Measurements from ENCODE around the gene FXYD1. TPM values are rescaled to one million over a fixed set of nuclear protein-coding genes. Genes with fewer than 3 reads are reported as not detected.

The FXYD1 gene
- total RNA-seq, 1 experiment from 2014 or later: not detected

- Histone ChIP-seq H3K9me3 (ENCODE audit: low read depth, low read length, poor library complexity, severe bottlenecking) (no peaks in the 10 kb centered on the region), H3K4me1 (ENCODE audit: insufficient read depth, low read length, poor library complexity, severe bottlenecking) (peaks cover 27% of the 10 kb centered on the region), H3K36me3 (ENCODE audit: insufficient read depth, low read length, poor library complexity, severe bottlenecking) (no peaks in the 10 kb centered on the region), H3K4me3 (ENCODE audit: low read depth, low read length, poor library complexity, severe bottlenecking) (peak overlapping the region; percentile 34), H3K27me3 (replicated peaks; ENCODE audit: insufficient read depth, low read depth, low read length, poor library complexity) (peaks cover 3% of the 10 kb centered on the region), H3K27ac (ENCODE audit: low read depth, low read length, poor library complexity, severe bottlenecking) (no peak overlapping the region)
- CTCF ChIA-PET: interaction anchor here (0.6 to 2.1 kb wide), 4 partner anchors 10 to 182 kb away, joined by 3 to 8 read pairs (median 6); no protein-coding TSS in a partner anchor
- no TSS peak for BruUV-seq (replicated peaks)
- DNase-seq (ENCODE audit: low spot score): peak; percentile 64
- intact Hi-C loops (cut with micrococcal nuclease; ENCODE audit: unreplicated experiment): no loop called here
- POLR2A ChIA-PET (ENCODE audit: low non-redundant PET): interaction anchor here (0.6 kb wide), 1 partner anchor 74 kb away, joined by 7 read pairs; no protein-coding TSS in a partner anchor
- TF ChIP-seq, protein P1, sequence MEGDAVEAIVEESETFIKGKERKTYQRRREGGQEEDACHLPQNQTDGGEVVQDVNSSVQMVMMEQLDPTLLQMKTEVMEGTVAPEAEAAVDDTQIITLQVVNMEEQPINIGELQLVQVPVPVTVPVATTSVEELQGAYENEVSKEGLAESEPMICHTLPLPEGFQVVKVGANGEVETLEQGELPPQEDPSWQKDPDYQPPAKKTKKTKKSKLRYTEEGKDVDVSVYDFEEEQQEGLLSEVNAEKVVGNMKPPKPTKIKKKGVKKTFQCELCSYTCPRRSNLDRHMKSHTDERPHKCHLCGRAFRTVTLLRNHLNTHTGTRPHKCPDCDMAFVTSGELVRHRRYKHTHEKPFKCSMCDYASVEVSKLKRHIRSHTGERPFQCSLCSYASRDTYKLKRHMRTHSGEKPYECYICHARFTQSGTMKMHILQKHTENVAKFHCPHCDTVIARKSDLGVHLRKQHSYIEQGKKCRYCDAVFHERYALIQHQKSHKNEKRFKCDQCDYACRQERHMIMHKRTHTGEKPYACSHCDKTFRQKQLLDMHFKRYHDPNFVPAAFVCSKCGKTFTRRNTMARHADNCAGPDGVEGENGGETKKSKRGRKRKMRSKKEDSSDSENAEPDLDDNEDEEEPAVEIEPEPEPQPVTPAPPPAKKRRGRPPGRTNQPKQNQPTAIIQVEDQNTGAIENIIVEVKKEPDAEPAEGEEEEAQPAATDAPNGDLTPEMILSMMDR (conservative IDR thresholded peaks at IDR 0.05; ENCODE audit: low read depth, low read length): peak; percentile 50; the same call in 1 of the 2 replicates
- no peak for TF ChIP-seq EZH2 (IDR thresholded peaks at IDR 0.05; ENCODE audit: borderline replicate concordance, low read depth, low read length, poor library complexity, severe bottlenecking)
Observed at GRCh38 chr19:35142606-35143230, 4.1 kb downstream of the FXYD1 start.

GRCh38 chr19:35143231-35143715, 4.6 kb downstream of the FXYD1 start, which contains the start of gene FXYD7:
TSS of gene FXYD7 (plus strand) at chr19:35143255. CDS start at chr19:35143334, 79 bp downstream.
- POLR2A ChIA-PET (ENCODE audit: low non-redundant PET): no interaction called here
- intact Hi-C loops (cut with micrococcal nuclease; ENCODE audit: unreplicated experiment): no loop called here
- no peak for DNase-seq (ENCODE audit: low spot score)

GRCh38 chr19:35143818-35144217, 5.2 kb downstream of the FXYD1 start:
- H3K4me3 ChIP-seq (ENCODE audit: low read depth, low read length, poor library complexity, severe bottlenecking): no peak overlapping the region
- H3K27ac ChIP-seq (ENCODE audit: low read depth, low read length, poor library complexity, severe bottlenecking): no peak overlapping the region
- no peak for DNase-seq (ENCODE audit: low spot score)
- POLR2A ChIA-PET (ENCODE audit: low non-redundant PET): no interaction called here
- H3K36me3 ChIP-seq (ENCODE audit: insufficient read depth, low read length, poor library complexity, severe bottlenecking): no peaks in the 10 kb centered on the region
- TF ChIP-seq, protein P1 (conservative IDR thresholded peaks at IDR 0.05; ENCODE audit: low read depth, low read length): no peak
- TF ChIP-seq EZH2 (IDR thresholded peaks at IDR 0.05; ENCODE audit: borderline replicate concordance, low read depth, low read length, poor library complexity, severe bottlenecking): no peak
- intact Hi-C loops (cut with micrococcal nuclease; ENCODE audit: unreplicated experiment): no loop called here
- peaks cover 27% of the 10 kb centered on the region for H3K4me1 ChIP-seq (ENCODE audit: insufficient read depth, low read length, poor library complexity, severe bottlenecking)
- BruUV-seq (replicated peaks): no TSS peak
- H3K27me3 ChIP-seq (replicated peaks; ENCODE audit: insufficient read depth, low read depth, low read length, poor library complexity): peaks cover 3% of the 10 kb centered on the region
- H3K9me3 ChIP-seq (ENCODE audit: low read depth, low read length, poor library complexity, severe bottlenecking): no peaks in the 10 kb centered on the region
- CTCF ChIA-PET: no interaction called here

More at GRCh38 chr19:35143231-35143715, 4.6 kb downstream of the FXYD1 start, which contains the start of gene FXYD7:
- Histone ChIP-seq H3K4me3 (ENCODE audit: low read depth, low read length, poor library complexity, severe bottlenecking) (peak within 1 kb of the TSS; percentile 34), H3K4me1 (ENCODE audit: insufficient read depth, low read length, poor library complexity, severe bottlenecking) (peaks cover 27% of the 10 kb centered on the region), H3K9me3 (ENCODE audit: low read depth, low read length, poor library complexity, severe bottlenecking) (no peaks in the 10 kb centered on the region), H3K36me3 (ENCODE audit: insufficient read depth, low read length, poor library complexity, severe bottlenecking) (no peaks in the 10 kb centered on the region), H3K27me3 (replicated peaks; ENCODE audit: insufficient read depth, low read depth, low read length, poor library complexity) (peaks cover 3% of the 10 kb centered on the region), H3K27ac (ENCODE audit: low read depth, low read length, poor library complexity, severe bottlenecking) (no peak within 1 kb of the TSS)
- no TSS peak for BruUV-seq (replicated peaks)
- TF ChIP-seq, protein P1 (conservative IDR thresholded peaks at IDR 0.05; ENCODE audit: low read depth, low read length): no peak
- no peak for TF ChIP-seq EZH2 (IDR thresholded peaks at IDR 0.05; ENCODE audit: borderline replicate concordance, low read depth, low read length, poor library complexity, severe bottlenecking)
- CTCF ChIA-PET: interaction anchor here (0.6 kb wide), 2 partner anchors 9 to 182 kb away, joined by 3 to 8 read pairs; no protein-coding TSS in a partner anchor

Measured in A673 (cell line).